ENCODE results near the gene RUSC1. TPM values are rescaled to one million over a fixed set of nuclear protein-coding genes. Genes with fewer than 3 reads are reported as not detected.

Gene RUSC1
- total and polyA plus RNA-seq, 8 donors: 9.5 to 164 (median 31.3) TPM

GRCh38 chr1:155277070-155277901 is 43.4 kb upstream of the RUSC1 start, which contains the start of gene HCN3:
TSS of gene HCN3 (plus strand) at chr1:155277463. CDS start at chr1:155277591, 128 bp downstream.
- no peaks in the 10 kb centered on the region for H3K9me3 ChIP-seq
- H3K4me1 ChIP-seq: peaks cover 15 to 35% (median 29%) of the 10 kb centered on the region in 4 donors
- peaks cover 0 to 3% (median under 1%) of the 10 kb centered on the region in 4 donors for H3K36me3 ChIP-seq
- intact Hi-C loops (cut with DNase I; ENCODE audit: low total_unique reads): no loop called here
- H3K27me3 ChIP-seq: no peaks in the 10 kb centered on the region
- peak within 1 kb of the TSS; percentile 73 to 93 (median 82) for H3K4me3 ChIP-seq
- WGBS, 5 donors: 1 to 3% (median 2%) methylated on average over 20 to 68 of the region's 68 CpGs
- DNase-seq: peak; percentile 99
- peak within 1 kb of the TSS; percentile 61 to 83 (median 72) for H3K27ac ChIP-seq
- peak in 5 of 7 experiments; percentile 8 to 88 (median 64) for TF ChIP-seq CTCF (IDR thresholded peaks at IDR 0.05)
- TF ChIP-seq POLR2AphosphoS5 (IDR thresholded peaks at IDR 0.05): peak in 2 of 3 donors; percentile 17 to 84
- no peak for TF ChIP-seq POLR2A (IDR thresholded peaks at IDR 0.05)
- no peak for TF ChIP-seq EP300 (IDR thresholded peaks at IDR 0.05)

GRCh38 chr1:155277902-155278688 is 42.6 kb upstream of the RUSC1 start:
- intact Hi-C loops (cut with DNase I; ENCODE audit: low total_unique reads): no loop called here
- 0 to 2% (median 1%) methylated on average over 25 to 29 of the region's 29 CpGs for WGBS, 5 donors
- Histone ChIP-seq H3K4me3 (peak overlapping the region; percentile 73 to 93 (median 82)), H3K36me3 (peaks cover 0 to 10% (median 2%) of the 10 kb centered on the region in 4 donors), H3K9me3 (no peaks in the 10 kb centered on the region), H3K27me3 (no peaks in the 10 kb centered on the region), H3K4me1 (peaks cover 11 to 30% (median 25%) of the 10 kb centered on the region in 4 donors), H3K27ac (peak overlapping the region; percentile 61 to 83 (median 72))
- peak; percentile 52 to 87 for DNase-seq
- TF ChIP-seq CTCF (IDR thresholded peaks at IDR 0.05) (peak in 2 of 7 experiments; percentile 9 to 27), POLR2AphosphoS5 (IDR thresholded peaks at IDR 0.05) (no peak)

GRCh38 chr1:155278689-155279160 is 42.0 kb upstream of the RUSC1 start:
- H3K27me3 ChIP-seq: no peaks in the 10 kb centered on the region
- no peaks in the 10 kb centered on the region for H3K9me3 ChIP-seq
- H3K36me3 ChIP-seq: peaks cover 0 to 12% (median 2%) of the 10 kb centered on the region in 4 donors
- H3K27ac ChIP-seq: no peak overlapping the region
- intact Hi-C loops (cut with DNase I; ENCODE audit: low total_unique reads): no loop called here
- 53 to 63% (median 60%) methylated on average over 10 of the region's 10 CpGs for WGBS, 5 donors
- no peak for DNase-seq
- peaks cover 11 to 28% (median 22%) of the 10 kb centered on the region in 4 donors for H3K4me1 ChIP-seq
- H3K4me3 ChIP-seq: peak overlapping the region in 2 of 4 donors; percentile 81 to 93
- no peak for TF ChIP-seq POLR2AphosphoS5 (IDR thresholded peaks at IDR 0.05)
- peak in 1 of 7 experiments; percentile 5 for TF ChIP-seq CTCF (IDR thresholded peaks at IDR 0.05)

GRCh38 chr1:155279268-155279667 is 41.4 kb upstream of the RUSC1 start:
- Histone ChIP-seq H3K36me3 (peaks cover 0 to 16% (median 3%) of the 10 kb centered on the region in 4 donors), H3K27ac (no peak overlapping the region), H3K4me1 (peaks cover 7 to 24% (median 18%) of the 10 kb centered on the region in 4 donors), H3K9me3 (no peaks in the 10 kb centered on the region), H3K27me3 (no peaks in the 10 kb centered on the region), H3K4me3 (no peak overlapping the region)
- 77 to 90% (median 87%) methylated on average over 2 of the region's 2 CpGs for WGBS, 5 donors
- intact Hi-C loops (cut with DNase I; ENCODE audit: low total_unique reads): no loop called here
- no peak for TF ChIP-seq POLR2AphosphoS5 (IDR thresholded peaks at IDR 0.05)
- TF ChIP-seq EP300 (IDR thresholded peaks at IDR 0.05): no peak
- TF ChIP-seq CTCF (IDR thresholded peaks at IDR 0.05): no peak
- no peak for DNase-seq
